ENCODE measurements around the gene OSBPL1A.
"Not testable (repeated sequence)": the region's sequence is repeated elsewhere in the genome, so short reads cannot be mapped to it uniquely, and the experiment has no call there.

The OSBPL1A gene

DNA sequence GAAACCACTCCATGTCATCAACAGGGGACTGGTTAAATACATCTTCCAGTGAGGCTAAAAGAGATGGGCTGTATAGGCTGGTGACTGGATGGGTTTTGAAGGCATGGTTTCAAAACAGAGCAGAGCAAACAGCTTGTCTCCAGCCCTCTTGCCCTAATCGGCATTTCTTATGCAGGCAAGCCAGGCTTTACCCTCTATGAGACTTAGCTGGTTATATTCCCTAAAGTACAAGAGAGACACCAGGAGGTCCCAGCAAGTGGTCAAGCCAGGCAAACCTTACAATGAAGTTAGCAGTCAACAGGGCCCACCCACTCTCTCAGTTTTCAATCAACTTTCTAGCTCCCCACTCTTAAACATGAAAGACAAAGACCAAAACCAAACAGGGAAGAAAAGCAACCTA lies 19.0 kb downstream of the OSBPL1A start:
- DNase-seq (ENCODE audit: low read depth, low spot score): no peak
- H3K4me3 ChIP-seq (ENCODE audit: low read depth, low read length): no peak overlapping the region
- TF ChIP-seq, protein P1, sequence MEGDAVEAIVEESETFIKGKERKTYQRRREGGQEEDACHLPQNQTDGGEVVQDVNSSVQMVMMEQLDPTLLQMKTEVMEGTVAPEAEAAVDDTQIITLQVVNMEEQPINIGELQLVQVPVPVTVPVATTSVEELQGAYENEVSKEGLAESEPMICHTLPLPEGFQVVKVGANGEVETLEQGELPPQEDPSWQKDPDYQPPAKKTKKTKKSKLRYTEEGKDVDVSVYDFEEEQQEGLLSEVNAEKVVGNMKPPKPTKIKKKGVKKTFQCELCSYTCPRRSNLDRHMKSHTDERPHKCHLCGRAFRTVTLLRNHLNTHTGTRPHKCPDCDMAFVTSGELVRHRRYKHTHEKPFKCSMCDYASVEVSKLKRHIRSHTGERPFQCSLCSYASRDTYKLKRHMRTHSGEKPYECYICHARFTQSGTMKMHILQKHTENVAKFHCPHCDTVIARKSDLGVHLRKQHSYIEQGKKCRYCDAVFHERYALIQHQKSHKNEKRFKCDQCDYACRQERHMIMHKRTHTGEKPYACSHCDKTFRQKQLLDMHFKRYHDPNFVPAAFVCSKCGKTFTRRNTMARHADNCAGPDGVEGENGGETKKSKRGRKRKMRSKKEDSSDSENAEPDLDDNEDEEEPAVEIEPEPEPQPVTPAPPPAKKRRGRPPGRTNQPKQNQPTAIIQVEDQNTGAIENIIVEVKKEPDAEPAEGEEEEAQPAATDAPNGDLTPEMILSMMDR (IDR thresholded peaks at IDR 0.05; ENCODE audit: insufficient read depth, low read length, missing control alignments): no peak
- ChIA-PET POLR2A (no interaction called here), CTCF (interaction anchor here (0.9 kb wide), 1 partner anchor 10 kb away, joined by 5 read pairs; no protein-coding TSS in a partner anchor)

DNA sequence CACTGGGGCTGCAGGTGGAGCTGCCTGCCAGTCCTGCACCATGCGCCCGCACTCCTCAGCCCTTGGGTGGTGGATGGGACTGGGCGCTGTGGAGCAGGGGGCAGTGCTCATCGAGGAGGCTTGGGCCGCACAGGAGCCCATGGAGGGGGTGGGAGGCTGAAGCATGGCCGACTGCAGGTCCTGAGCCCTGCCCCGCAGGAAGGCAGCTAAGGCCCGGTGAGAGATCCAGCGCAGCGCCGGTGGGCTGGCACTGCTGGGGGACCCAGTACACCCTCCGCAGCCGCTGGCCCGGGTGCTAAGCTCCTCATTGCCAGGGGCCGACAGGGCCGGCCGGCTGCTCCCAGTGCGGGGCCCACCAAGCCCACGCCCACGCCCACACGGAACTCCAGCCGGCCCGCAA lies 21.1 kb downstream of the OSBPL1A start:
- CTCF ChIA-PET: interaction anchor here (1.6 kb wide), 1 partner anchor 8 kb away, joined by 6 read pairs; no protein-coding TSS in a partner anchor
- DNase-seq (ENCODE audit: low read depth, low spot score); POLR2A ChIA-PET: not testable (repeated sequence)

DNA sequence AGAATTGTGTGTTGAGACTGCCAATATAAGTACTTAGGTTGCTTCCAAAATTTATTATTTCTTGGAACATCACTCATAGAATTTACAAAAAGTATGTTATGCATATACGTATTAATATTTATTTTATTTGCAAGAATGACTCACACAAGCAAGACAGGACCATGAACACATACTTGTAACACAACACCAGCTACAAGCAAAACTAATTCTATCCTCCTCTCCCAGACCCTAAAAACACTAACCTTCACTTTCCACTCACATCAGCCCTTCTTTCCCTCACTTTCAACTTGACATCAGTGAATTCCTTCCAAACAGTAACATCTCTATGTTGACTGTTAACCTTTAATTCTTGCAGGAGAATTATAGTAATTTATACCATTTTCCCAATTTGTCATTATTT lies 24.3 kb downstream of the OSBPL1A start:
- DNase-seq (ENCODE audit: low read depth, low spot score): no peak
- H3K4me3 ChIP-seq (ENCODE audit: low read depth, low read length): no peak overlapping the region
- ChIA-PET POLR2A (no interaction called here), CTCF (interaction anchor here (8.9 kb wide), 1 partner anchor 14 kb away, joined by 85 read pairs; no protein-coding TSS in a partner anchor)
- TF ChIP-seq, protein P1 (IDR thresholded peaks at IDR 0.05; ENCODE audit: insufficient read depth, low read length, missing control alignments): no peak

More for the DNA sequence above, 21.1 kb downstream of the OSBPL1A start:
- not testable (repeated sequence) for H3K4me3 ChIP-seq (ENCODE audit: low read depth, low read length)

DNA sequence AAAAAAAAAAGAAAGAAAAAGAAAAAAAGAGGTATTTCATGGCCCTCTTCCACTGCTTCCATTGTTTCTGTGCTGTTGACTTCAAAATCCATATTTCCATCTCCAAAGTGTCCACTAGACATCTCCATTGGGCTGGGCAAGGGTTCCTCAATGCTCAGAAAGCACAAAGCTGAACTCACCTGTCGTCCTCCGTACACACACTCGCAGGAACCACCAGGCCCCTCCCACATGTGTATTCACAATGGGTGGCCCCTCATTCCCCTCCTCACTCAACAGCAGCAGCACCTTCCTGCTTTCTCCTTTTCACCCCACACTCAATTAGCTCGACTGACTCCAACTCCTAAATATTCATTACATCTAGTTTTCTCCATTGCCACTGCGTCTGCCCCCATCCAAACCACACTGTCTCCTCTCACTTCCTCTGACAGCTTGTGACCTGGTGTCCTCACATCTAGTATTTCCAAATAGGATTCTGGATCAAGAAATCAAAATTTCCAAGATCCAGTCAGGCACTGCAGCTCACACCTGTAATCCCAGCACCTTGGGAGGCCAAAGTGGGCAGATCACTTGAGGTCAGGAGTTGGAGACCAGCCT lies 25.2 kb downstream of the OSBPL1A start:
- ChIA-PET POLR2A (no interaction called here), CTCF (interaction anchor here (8.9 kb wide), 1 partner anchor 13 kb away, joined by 85 read pairs; no protein-coding TSS in a partner anchor)
- TF ChIP-seq, protein P1 (IDR thresholded peaks at IDR 0.05; ENCODE audit: insufficient read depth, low read length, missing control alignments): no peak
- no peak overlapping the region for H3K4me3 ChIP-seq (ENCODE audit: low read depth, low read length)
- DNase-seq (ENCODE audit: low read depth, low spot score): no peak

DNA sequence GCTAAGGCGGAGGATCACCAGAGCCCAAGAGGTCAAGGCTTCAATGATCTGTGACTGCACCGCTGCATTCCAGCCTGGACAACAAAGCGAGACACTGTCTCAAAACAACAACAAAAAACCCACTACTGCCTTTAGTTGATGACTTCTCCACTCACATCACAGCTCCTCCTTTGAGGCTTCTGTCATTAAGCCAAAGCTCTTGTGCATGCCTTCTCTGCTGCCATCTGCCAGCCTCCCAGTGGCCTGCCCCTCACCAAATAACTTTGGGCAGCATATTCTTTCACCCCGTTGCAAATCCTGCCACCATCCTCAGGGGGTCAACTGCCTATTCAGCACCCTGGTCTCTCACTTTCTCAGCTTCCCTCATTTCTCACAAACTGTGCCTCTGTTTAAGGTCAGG lies 27.5 kb downstream of the OSBPL1A start:
- POLR2A ChIA-PET: no interaction called here
- CTCF ChIA-PET: interaction anchor here (1.3 to 8.9 kb wide), 4 partner anchors 9 to 118 kb away, joined by 4 to 85 read pairs (median 10); no protein-coding TSS in a partner anchor
- no peak for DNase-seq (ENCODE audit: low read depth, low spot score)
- TF ChIP-seq, protein P1 (IDR thresholded peaks at IDR 0.05; ENCODE audit: insufficient read depth, low read length, missing control alignments): no peak
- no peak overlapping the region for H3K4me3 ChIP-seq (ENCODE audit: low read depth, low read length)

DNA sequence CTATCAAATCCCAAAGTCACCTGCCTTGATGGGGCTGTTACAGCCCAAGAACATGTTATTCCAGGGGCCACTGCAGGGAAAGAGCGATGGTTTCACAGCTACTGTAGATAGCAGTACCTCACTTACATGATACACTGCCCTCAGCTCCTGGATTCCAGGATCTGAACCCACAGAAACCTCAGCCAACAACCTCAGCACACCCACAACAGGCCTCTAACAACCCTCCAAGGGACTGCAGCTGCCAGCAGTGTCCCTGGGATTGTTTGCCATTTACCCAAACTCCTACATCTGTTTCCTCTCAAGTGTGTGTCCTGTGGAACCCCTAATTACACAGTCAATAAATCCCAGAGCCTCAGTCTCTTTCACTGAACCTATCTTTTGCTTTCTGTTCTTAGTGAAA lies 28.2 kb downstream of the OSBPL1A start:
- ChIA-PET POLR2A (no interaction called here), CTCF (interaction anchor here (0.6 to 8.9 kb wide), 8 partner anchors 7 to 119 kb away, joined by 3 to 85 read pairs (median 4); no protein-coding TSS in a partner anchor)
- no peak for DNase-seq (ENCODE audit: low read depth, low spot score)
- TF ChIP-seq, protein P1 (IDR thresholded peaks at IDR 0.05; ENCODE audit: insufficient read depth, low read length, missing control alignments): no peak
- H3K4me3 ChIP-seq (ENCODE audit: low read depth, low read length): no peak overlapping the region

DNA sequence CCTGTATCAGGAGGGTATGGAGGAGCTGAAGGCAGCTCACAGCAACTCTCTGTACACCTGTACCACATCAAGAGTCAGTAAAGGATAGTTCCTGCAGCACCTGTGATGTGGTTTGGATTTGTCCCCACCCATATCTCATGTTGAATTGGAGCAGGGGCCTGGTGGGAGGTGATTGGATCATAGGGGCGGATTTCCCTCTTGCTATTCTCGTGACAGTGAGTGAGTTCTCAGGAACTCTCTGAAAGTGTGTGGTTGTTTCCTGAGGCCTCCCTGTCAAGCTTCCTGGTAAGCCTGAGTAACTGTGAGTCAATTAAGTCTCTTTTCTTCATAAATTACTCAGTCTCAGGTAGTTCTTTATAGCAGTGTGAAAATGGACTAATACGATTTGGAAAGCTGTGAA lies 28.9 kb downstream of the OSBPL1A start:
- no peak for DNase-seq (ENCODE audit: low read depth, low spot score)
- ChIA-PET CTCF (interaction anchor here (0.9 to 8.9 kb wide), 8 partner anchors 8 to 192 kb away, joined by 3 to 85 read pairs (median 4); no protein-coding TSS in a partner anchor), POLR2A (no interaction called here)
- TF ChIP-seq, protein P1 (IDR thresholded peaks at IDR 0.05; ENCODE audit: insufficient read depth, low read length, missing control alignments): no peak
- H3K4me3 ChIP-seq (ENCODE audit: low read depth, low read length): no peak overlapping the region
